H9 (cell line): ENCODE results near the gene COL23A1. TPM values are rescaled to one million over a fixed set of nuclear protein-coding genes. Genes with fewer than 3 reads are reported as not detected.

Source experiments
- DNase-seq: peaks from one replicate; pipeline ENCODE4 v3.0.0-alpha.2; 2017
- H2AFZ ChIP-seq: one replicate; pipeline ENCODE4 v1.6.1; 2013; ENCODE audit warnings: mild to moderate bottlenecking, low read length, control low read depth, moderate library complexity
- H2AK5ac ChIP-seq: 2 replicates; pipeline ENCODE4 v1.6.1; 2013; ENCODE audit warnings: low read length, control low read depth, mixed read lengths; ENCODE audit not compliant: insufficient read length
- H2BK120ac ChIP-seq: one replicate; pipeline ENCODE4 v1.6.1; 2013; ENCODE audit warnings: low read depth, mild to moderate bottlenecking, low read length, control low read depth, inconsistent platforms; ENCODE audit not compliant: poor library complexity, severe bottlenecking
- H2BK12ac ChIP-seq: 2 replicates; pipeline ENCODE4 v1.6.1; 2013; ENCODE audit warnings: low read length, control low read depth, mixed read lengths, low read depth; ENCODE audit not compliant: insufficient read length
- H2BK15ac ChIP-seq: 2 replicates; pipeline ENCODE4 v1.6.1; 2013; ENCODE audit warnings: low read depth, low read length, control low read depth
- H2BK20ac ChIP-seq: one replicate; pipeline ENCODE4 v1.6.1; 2013; ENCODE audit warnings: low read depth, mild to moderate bottlenecking, low read length, control low read depth, inconsistent platforms; ENCODE audit not compliant: poor library complexity, severe bottlenecking
- H2BK5ac ChIP-seq: 2 replicates; pipeline ENCODE4 v1.6.1; 2013; ENCODE audit warnings: low read length, control low read depth, mixed read lengths; ENCODE audit not compliant: insufficient read length
- H3K14ac ChIP-seq: 2 replicates; pipeline ENCODE4 v1.6.1; 2013; ENCODE audit warnings: low read length, control low read depth; ENCODE audit not compliant: insufficient read depth
- H3K18ac ChIP-seq: 2 replicates; pipeline ENCODE4 v1.6.1; 2013; ENCODE audit warnings: low read depth, mild to moderate bottlenecking, mixed read lengths, low read length, control low read depth; ENCODE audit not compliant: insufficient read length
- H3K23ac ChIP-seq: 2 replicates; pipeline ENCODE4 v1.6.1; 2013; ENCODE audit warnings: low read length, control low read depth, mixed read lengths, low read depth; ENCODE audit not compliant: insufficient read length
- H3K23me2 ChIP-seq: 2 replicates; pipeline ENCODE4 v1.6.1; 2013; ENCODE audit warnings: low read depth, mild to moderate bottlenecking, mixed read lengths, low read length, control low read depth; ENCODE audit not compliant: insufficient read length, poor library complexity, severe bottlenecking
- H3K27ac ChIP-seq: 2 replicates; pipeline ENCODE4 v1.5.1; 2013; ENCODE audit warnings: low read length, control low read depth, mixed read lengths, low read depth; ENCODE audit not compliant: insufficient read length
- H3K27me3 ChIP-seq: 2 replicates; pipeline ENCODE4 v1.6.1; 2013; ENCODE audit warnings: low read length, control low read depth, inconsistent platforms; ENCODE audit not compliant: insufficient read depth
- H3K4ac ChIP-seq: 2 replicates; pipeline ENCODE4 v1.6.1; 2013; ENCODE audit warnings: low read depth, mild to moderate bottlenecking, control low read depth, inconsistent platforms, low read length, moderate library complexity
- H3K4me1 ChIP-seq: 2 replicates; pipeline ENCODE4 v1.6.1; 2013; ENCODE audit warnings: low read length, control low read depth, inconsistent platforms; ENCODE audit not compliant: insufficient read depth
- H3K4me2 ChIP-seq: 2 replicates; pipeline ENCODE4 v1.6.1; 2013; ENCODE audit warnings: low read length, control low read depth, mixed read lengths; ENCODE audit not compliant: insufficient read length, insufficient read depth
- H3K56ac ChIP-seq: 2 replicates; pipeline ENCODE4 v1.6.1; 2013; ENCODE audit warnings: low read depth, mild to moderate bottlenecking, mixed read lengths, low read length, control low read depth; ENCODE audit not compliant: insufficient read length
- H3K79me1 ChIP-seq: 2 replicates; pipeline ENCODE4 v1.6.1; 2013; ENCODE audit warnings: low read depth, mild to moderate bottlenecking, moderate library complexity, low read length, control low read depth, inconsistent platforms; ENCODE audit not compliant: insufficient read depth, poor library complexity, severe bottlenecking
- H3K79me2 ChIP-seq: 2 replicates; pipeline ENCODE4 v1.6.1; 2013; ENCODE audit warnings: low read length, control low read depth, inconsistent platforms; ENCODE audit not compliant: insufficient read depth
- H3K9ac ChIP-seq: 2 replicates; pipeline ENCODE4 v1.6.1; 2013; ENCODE audit warnings: low read length, control low read depth, mixed read lengths; ENCODE audit not compliant: insufficient read length; ENCODE audit errors: extremely low read depth
- H3K9me3 ChIP-seq: one replicate; pipeline ENCODE4 v1.6.1; 2013; ENCODE audit warnings: low read depth, low read length, inconsistent platforms; ENCODE audit not compliant: control insufficient read depth
- H3T11ph ChIP-seq: one replicate; pipeline ENCODE4 v1.6.1; 2013; ENCODE audit warnings: mild to moderate bottlenecking, low read length, control low read depth, inconsistent platforms
- H4K20me1 ChIP-seq: one replicate; pipeline ENCODE4 v1.6.1; 2013; ENCODE audit not compliant: control insufficient read depth, insufficient read length, insufficient read depth
- H4K5ac ChIP-seq: 2 replicates; pipeline ENCODE4 v1.6.1; 2013; ENCODE audit warnings: low read depth, mild to moderate bottlenecking, mixed read lengths, low read length, control low read depth; ENCODE audit not compliant: insufficient read length
- H4K8ac ChIP-seq: replicated peaks from 2 replicates; pipeline ENCODE4 v1.6.1; 2013; ENCODE audit warnings: low read length, control low read depth, mixed read lengths, low read depth; ENCODE audit not compliant: insufficient read length
- H4K91ac ChIP-seq: 2 replicates; pipeline ENCODE4 v1.6.1; 2013; ENCODE audit warnings: low read depth, mild to moderate bottlenecking, moderate library complexity, mixed read lengths, low read length, control low read depth; ENCODE audit not compliant: insufficient read length
- H3K27ac Mint-ChIP-seq, 3 experiments: 2 replicates in 2 of 3; 3 replicates in 1 of 3; pipeline ENCODE4 v1.8.0; 2020 to 2021; ENCODE audit warnings: mixed read lengths in 3 of 3, mild to moderate bottlenecking in 1 of 3, moderate library complexity in 1 of 3
- H3K27me3 Mint-ChIP-seq: 2 replicates; pipeline ENCODE4 v1.8.0; 2021; ENCODE audit warnings: low read depth, mild to moderate bottlenecking, moderate library complexity, mixed read lengths
- H3K36me3 Mint-ChIP-seq, 3 experiments: 2 replicates in 2 of 3; 3 replicates in 1 of 3; pipeline ENCODE4 v1.8.0; 2020 to 2021; ENCODE audit warnings: low read depth in 3 of 3, mixed read lengths in 3 of 3; ENCODE audit not compliant: insufficient read depth in 1 of 3
- H3K4me1 Mint-ChIP-seq, 2 experiments: 2 replicates each; pipeline ENCODE4 v1.8.0; 2020; ENCODE audit warnings: mixed read lengths in 2 of 2
- H3K4me3 Mint-ChIP-seq, 2 experiments: 2 replicates in 1 of 2; 3 replicates in 1 of 2; pipeline ENCODE4 v1.8.0; 2020 to 2021; ENCODE audit warnings: mild to moderate bottlenecking in 2 of 2, mixed read lengths in 2 of 2, moderate library complexity in 1 of 2
- H3K9me3 Mint-ChIP-seq, 2 experiments: 2 replicates in 1 of 2; 3 replicates in 1 of 2; pipeline ENCODE4 v1.8.0; 2020; ENCODE audit warnings: mild to moderate bottlenecking in 2 of 2, mixed read lengths in 2 of 2, moderate library complexity in 1 of 2
- WGBS: extraction: QIAGEN DNeasy Blood & Tissue Kit; methylation state at CpG from one replicate; pipeline ENCODE4 v1.1.7; 2013; ENCODE audit warnings: missing lambda C conversion rate, low lambda C conversion rate, mixed read lengths; ENCODE audit not compliant: insufficient read length; ENCODE audit errors: extremely low coverage; 5-methylcytosine and 5-hydroxymethylcytosine counted together
- total RNA-seq: library from RNA; stranded (reverse); gene quantifications from 2 replicates; pipeline ENCODE4 v1.2.1, GENCODE V29; 2021
- TF ChIP-seq, protein P1 (sequence below): fragments of 200-600 bp; sonication (generic); conservative IDR thresholded peaks from 3 replicates; pipeline ENCODE4 v1.8.0; 2021; ENCODE audit warnings: antibody characterized with exemption, mild to moderate bottlenecking

Gene COL23A1
- total RNA-seq, 1 experiment from 2014 or later = 2.6 TPM

DNA sequence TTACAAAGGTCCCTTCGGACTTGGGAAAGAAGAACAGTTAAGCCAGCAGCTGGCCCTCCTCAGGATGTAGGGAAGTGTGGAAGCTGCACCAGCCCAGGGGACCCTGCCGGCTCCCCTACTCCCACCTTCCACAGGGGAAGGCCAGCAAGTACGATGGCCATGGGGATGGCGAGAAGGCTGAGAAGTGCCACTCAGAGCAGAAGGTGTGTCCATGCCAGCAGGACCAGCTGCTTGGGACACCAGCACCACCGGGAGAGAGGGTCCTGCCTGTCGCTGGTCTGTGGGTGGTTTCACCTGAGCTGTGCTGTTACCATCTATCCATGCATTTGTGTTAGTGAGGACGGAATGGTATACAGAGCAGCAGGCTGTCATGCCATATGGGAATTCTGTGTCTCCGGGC, 209.0 kb downstream of the COL23A1 start:
- H3K23ac ChIP-seq = no peak overlapping the region
- Mint-ChIP-seq H3K27ac (0 out of 7 replicates have a peak overlapping the region, but pooled peaks of 1 of the 3 experiments have one; percentile 63), H3K4me1 (peaks cover 16 to 34% of the 10 kb centered on the region in 2 experiments), H3K27me3 (no peaks in the 10 kb centered on the region; the same call in none of the 2 replicates), H3K4me3 (no peak overlapping the region), H3K9me3 (no peaks in the 10 kb centered on the region), H3K36me3 (no peaks in the 10 kb centered on the region)
- H3K23me2 ChIP-seq = no peaks in the 10 kb centered on the region
- no CpG with 5 or more reads among the region's 8 CpGs for WGBS
- H2BK120ac ChIP-seq = no peak overlapping the region
- no peak overlapping the region for H3K9ac ChIP-seq
- H2AFZ ChIP-seq = no peak overlapping the region
- DNase-seq = no peak
- H2BK20ac ChIP-seq = no peak overlapping the region
- H3K79me1 ChIP-seq = no peaks in the 10 kb centered on the region
- H4K20me1 ChIP-seq = no peaks in the 10 kb centered on the region
- no peak overlapping the region for H4K8ac ChIP-seq
- no peak overlapping the region for H3K18ac ChIP-seq
- H3K79me2 ChIP-seq = no peaks in the 10 kb centered on the region
- no peak overlapping the region for H2BK5ac ChIP-seq
- no peaks in the 10 kb centered on the region; the same call in 1 of the 2 replicates for H3K4me1 ChIP-seq
- no peak overlapping the region for H4K5ac ChIP-seq
- no peak overlapping the region for H2AK5ac ChIP-seq
- no peaks in the 10 kb centered on the region for H3K27me3 ChIP-seq
- H3K4me2 ChIP-seq = no peak overlapping the region
- TF ChIP-seq, protein P1, sequence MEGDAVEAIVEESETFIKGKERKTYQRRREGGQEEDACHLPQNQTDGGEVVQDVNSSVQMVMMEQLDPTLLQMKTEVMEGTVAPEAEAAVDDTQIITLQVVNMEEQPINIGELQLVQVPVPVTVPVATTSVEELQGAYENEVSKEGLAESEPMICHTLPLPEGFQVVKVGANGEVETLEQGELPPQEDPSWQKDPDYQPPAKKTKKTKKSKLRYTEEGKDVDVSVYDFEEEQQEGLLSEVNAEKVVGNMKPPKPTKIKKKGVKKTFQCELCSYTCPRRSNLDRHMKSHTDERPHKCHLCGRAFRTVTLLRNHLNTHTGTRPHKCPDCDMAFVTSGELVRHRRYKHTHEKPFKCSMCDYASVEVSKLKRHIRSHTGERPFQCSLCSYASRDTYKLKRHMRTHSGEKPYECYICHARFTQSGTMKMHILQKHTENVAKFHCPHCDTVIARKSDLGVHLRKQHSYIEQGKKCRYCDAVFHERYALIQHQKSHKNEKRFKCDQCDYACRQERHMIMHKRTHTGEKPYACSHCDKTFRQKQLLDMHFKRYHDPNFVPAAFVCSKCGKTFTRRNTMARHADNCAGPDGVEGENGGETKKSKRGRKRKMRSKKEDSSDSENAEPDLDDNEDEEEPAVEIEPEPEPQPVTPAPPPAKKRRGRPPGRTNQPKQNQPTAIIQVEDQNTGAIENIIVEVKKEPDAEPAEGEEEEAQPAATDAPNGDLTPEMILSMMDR = no peak
- no peak overlapping the region for H3K14ac ChIP-seq
- H2BK12ac ChIP-seq = no peak overlapping the region
- H3K9me3 ChIP-seq = no peaks in the 10 kb centered on the region
- no peak overlapping the region for H2BK15ac ChIP-seq
- no peak overlapping the region for H3K4ac ChIP-seq
- H3K56ac ChIP-seq = no peak overlapping the region
- no peak overlapping the region for H3T11ph ChIP-seq
- no peak overlapping the region for H4K91ac ChIP-seq
- H3K27ac ChIP-seq = no peak overlapping the region
